ENCODE data around the gene GLIS1. TPM values are rescaled to one million over a fixed set of nuclear protein-coding genes. Genes with fewer than 3 reads are reported as not detected.

The GLIS1 gene
- total RNA-seq, 1 experiment from 2014 or later = 1.7 TPM

DNA sequence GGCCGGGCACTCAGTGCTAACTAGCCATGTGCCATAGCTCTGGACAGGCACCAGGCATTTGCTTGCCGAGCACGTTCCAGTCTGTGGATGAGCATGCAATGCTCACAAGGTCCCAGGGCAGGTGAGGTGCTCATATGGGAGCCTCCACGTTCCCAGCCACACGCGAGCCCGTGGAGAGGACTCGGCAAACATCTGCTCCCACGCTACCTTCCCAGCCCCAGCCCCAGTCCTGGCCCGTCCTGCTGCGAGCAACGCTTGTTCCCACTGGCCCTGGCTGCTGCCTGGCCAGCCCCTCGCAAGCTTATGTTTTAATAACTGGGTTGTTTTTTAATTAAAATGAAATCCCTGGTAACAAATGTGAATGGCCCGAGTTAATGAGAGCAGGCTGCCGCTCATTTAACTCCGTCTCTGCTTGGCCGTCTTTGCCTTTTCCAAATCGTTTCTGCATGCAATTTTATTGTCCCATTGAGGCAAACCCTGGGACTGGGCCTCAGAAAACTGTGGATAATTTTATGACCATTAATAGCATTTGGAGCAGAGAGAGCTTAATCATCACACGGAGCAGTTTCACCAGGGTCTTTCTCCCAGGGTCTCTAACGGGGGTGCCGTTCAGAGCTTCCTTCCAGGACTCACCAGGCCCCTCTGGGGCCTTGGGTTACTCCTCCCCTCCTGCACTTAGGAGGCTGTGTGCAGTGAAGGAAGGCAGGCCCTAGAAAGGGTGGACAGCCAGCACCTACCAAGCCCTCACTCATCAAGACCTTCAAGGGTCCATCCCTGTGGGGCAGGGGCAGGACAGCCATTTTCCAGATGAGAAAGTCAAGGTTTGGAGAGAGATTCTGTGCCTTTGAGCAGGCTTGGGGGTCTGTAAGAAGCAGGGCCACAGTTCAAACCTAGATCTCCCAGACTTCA is 136.8 kb downstream of the GLIS1 start:
- no peak overlapping the region for H3K9ac ChIP-seq (ENCODE audit: low read length)
- H3F3A ChIP-seq (ENCODE audit: low read length, unreplicated experiment) = no peaks in the 10 kb centered on the region
- H3K4me3 ChIP-seq (ENCODE audit: low read length) = no peak overlapping the region
- TF ChIP-seq EZH2 (IDR thresholded peaks at IDR 0.05; ENCODE audit: low read length, unreplicated experiment) (no peak), EZH2phosphoT487 (IDR thresholded peaks at IDR 0.05; ENCODE audit: borderline replicate concordance, low read length) (no peak)
- TF ChIP-seq, protein P1, sequence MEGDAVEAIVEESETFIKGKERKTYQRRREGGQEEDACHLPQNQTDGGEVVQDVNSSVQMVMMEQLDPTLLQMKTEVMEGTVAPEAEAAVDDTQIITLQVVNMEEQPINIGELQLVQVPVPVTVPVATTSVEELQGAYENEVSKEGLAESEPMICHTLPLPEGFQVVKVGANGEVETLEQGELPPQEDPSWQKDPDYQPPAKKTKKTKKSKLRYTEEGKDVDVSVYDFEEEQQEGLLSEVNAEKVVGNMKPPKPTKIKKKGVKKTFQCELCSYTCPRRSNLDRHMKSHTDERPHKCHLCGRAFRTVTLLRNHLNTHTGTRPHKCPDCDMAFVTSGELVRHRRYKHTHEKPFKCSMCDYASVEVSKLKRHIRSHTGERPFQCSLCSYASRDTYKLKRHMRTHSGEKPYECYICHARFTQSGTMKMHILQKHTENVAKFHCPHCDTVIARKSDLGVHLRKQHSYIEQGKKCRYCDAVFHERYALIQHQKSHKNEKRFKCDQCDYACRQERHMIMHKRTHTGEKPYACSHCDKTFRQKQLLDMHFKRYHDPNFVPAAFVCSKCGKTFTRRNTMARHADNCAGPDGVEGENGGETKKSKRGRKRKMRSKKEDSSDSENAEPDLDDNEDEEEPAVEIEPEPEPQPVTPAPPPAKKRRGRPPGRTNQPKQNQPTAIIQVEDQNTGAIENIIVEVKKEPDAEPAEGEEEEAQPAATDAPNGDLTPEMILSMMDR (conservative IDR thresholded peaks at IDR 0.05; ENCODE audit: low read depth, low read length) = no peak
- ChIA-PET CTCF (no interaction called here), POLR2A (ENCODE audit: unreplicated experiment) (no interaction called here)
- ATAC-seq = no peak
- no peaks in the 10 kb centered on the region for H3K79me2 ChIP-seq (ENCODE audit: low read length)
- H3K27me3 ChIP-seq (ENCODE audit: low read length) = no peaks in the 10 kb centered on the region
- no peak for DNase-seq
- no peaks in the 10 kb centered on the region for H3K9me3 ChIP-seq (ENCODE audit: low read length)
- H3K36me3 ChIP-seq (ENCODE audit: low read depth, low read length) = no peaks in the 10 kb centered on the region
- intact Hi-C loops (cut with micrococcal nuclease) = no loop called here
- no TSS peak for BruUV-seq (replicated peaks)
- no peaks in the 10 kb centered on the region for H3K4me1 ChIP-seq (ENCODE audit: insufficient read depth, low read length)
- H3K4me2 ChIP-seq (ENCODE audit: low read length) = no peak overlapping the region
- H3K9me2 ChIP-seq (replicated peaks; ENCODE audit: low read length) = no peaks in the 10 kb centered on the region
- no peaks in the 10 kb centered on the region for H4K20me1 ChIP-seq (ENCODE audit: low read length)
- no peak overlapping the region for H3K27ac ChIP-seq (ENCODE audit: low read length)
- no peak overlapping the region for H2AFZ ChIP-seq (ENCODE audit: low read length)

DNA sequence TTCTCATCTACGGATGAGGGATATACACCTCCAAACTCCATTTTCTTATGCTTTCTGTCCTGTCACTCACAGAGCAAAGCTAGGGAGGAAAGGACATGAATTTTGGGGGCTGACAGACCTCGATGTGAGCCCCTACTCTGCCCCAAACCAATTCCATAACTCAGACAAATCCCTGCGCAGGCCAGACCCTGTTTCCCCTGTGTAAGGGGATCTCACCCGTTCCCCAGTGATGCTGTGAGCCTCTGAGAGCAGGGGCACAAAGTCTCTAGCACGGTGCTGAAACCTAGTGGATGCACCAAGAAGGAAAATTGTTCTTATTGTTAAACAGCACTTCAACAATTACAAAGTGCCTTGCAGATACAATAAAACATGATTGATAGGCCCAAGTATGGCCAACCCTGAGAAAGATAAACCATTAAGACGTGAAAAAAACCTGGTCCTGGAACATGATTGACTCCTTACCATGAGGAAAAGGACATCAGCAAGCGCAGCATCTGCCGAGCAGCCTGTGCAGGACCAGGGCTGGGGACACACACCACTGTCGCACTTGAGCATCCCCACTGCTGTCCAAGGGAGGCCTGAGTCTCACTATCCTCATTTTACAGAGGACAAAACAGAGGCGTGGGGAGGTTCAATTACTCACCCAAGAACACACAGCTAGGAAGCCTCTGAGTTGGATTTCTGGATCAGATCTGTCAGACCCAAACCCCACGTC is 137.8 kb downstream of the GLIS1 start:
- Histone ChIP-seq H3K36me3 (ENCODE audit: low read depth, low read length) (no peaks in the 10 kb centered on the region), H3K4me2 (ENCODE audit: low read length) (no peak overlapping the region), H3K79me2 (ENCODE audit: low read length) (no peaks in the 10 kb centered on the region), H3K27ac (ENCODE audit: low read length) (no peak overlapping the region), H4K20me1 (ENCODE audit: low read length) (no peaks in the 10 kb centered on the region), H3K9ac (ENCODE audit: low read length) (no peak overlapping the region), H3K4me3 (ENCODE audit: low read length) (no peak overlapping the region), H3K9me2 (replicated peaks; ENCODE audit: low read length) (no peaks in the 10 kb centered on the region), H3K4me1 (ENCODE audit: insufficient read depth, low read length) (no peaks in the 10 kb centered on the region), H2AFZ (ENCODE audit: low read length) (no peak overlapping the region), H3K9me3 (ENCODE audit: low read length) (no peaks in the 10 kb centered on the region), H3K27me3 (ENCODE audit: low read length) (no peaks in the 10 kb centered on the region), H3F3A (ENCODE audit: low read length, unreplicated experiment) (no peaks in the 10 kb centered on the region)
- DNase-seq (no peak), ATAC-seq (no peak)
- ChIA-PET POLR2A (ENCODE audit: unreplicated experiment) (interaction anchor here (0.6 kb wide), 1 partner anchor 34 kb away, joined by 3 read pairs; no protein-coding TSS in a partner anchor), CTCF (no interaction called here)
- TF ChIP-seq EZH2 (IDR thresholded peaks at IDR 0.05; ENCODE audit: low read length, unreplicated experiment) (no peak), EZH2phosphoT487 (IDR thresholded peaks at IDR 0.05; ENCODE audit: borderline replicate concordance, low read length) (no peak)
- TF ChIP-seq, protein P1 (conservative IDR thresholded peaks at IDR 0.05; ENCODE audit: low read depth, low read length) = no peak
- intact Hi-C loops (cut with micrococcal nuclease) = no loop called here
- no TSS peak for BruUV-seq (replicated peaks)
